Measurements from ENCODE around the gene SLC35G3.

GRCh38 chr17:35187481-35187880 is 6.7 kb downstream of the SLC35G3 start:
- TF ChIP-seq, protein P1, sequence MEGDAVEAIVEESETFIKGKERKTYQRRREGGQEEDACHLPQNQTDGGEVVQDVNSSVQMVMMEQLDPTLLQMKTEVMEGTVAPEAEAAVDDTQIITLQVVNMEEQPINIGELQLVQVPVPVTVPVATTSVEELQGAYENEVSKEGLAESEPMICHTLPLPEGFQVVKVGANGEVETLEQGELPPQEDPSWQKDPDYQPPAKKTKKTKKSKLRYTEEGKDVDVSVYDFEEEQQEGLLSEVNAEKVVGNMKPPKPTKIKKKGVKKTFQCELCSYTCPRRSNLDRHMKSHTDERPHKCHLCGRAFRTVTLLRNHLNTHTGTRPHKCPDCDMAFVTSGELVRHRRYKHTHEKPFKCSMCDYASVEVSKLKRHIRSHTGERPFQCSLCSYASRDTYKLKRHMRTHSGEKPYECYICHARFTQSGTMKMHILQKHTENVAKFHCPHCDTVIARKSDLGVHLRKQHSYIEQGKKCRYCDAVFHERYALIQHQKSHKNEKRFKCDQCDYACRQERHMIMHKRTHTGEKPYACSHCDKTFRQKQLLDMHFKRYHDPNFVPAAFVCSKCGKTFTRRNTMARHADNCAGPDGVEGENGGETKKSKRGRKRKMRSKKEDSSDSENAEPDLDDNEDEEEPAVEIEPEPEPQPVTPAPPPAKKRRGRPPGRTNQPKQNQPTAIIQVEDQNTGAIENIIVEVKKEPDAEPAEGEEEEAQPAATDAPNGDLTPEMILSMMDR (IDR thresholded peaks at IDR 0.05; ENCODE audit: poor library complexity) = no peak
- no peak for TF ChIP-seq EZH2 (IDR thresholded peaks at IDR 0.05; ENCODE audit: borderline replicate concordance)

Data from hepatocyte (in vitro differentiated cells).